SIG-M5 treated with dmso at 0.1 percent for 504 hours (cell line): ENCODE measurements around the gene RBM11.
"Not testable (repeated sequence)": the region's sequence is repeated elsewhere in the genome, so short reads cannot be mapped to it uniquely, and the experiment has no call there.

ENCODE experiments used
- DNase-seq: peaks from one replicate; lab custom pipeline; 2025; ENCODE audit not compliant: unreplicated experiment; lab: John Stamatoyannopoulos, UW

Gene RBM11

DNA sequence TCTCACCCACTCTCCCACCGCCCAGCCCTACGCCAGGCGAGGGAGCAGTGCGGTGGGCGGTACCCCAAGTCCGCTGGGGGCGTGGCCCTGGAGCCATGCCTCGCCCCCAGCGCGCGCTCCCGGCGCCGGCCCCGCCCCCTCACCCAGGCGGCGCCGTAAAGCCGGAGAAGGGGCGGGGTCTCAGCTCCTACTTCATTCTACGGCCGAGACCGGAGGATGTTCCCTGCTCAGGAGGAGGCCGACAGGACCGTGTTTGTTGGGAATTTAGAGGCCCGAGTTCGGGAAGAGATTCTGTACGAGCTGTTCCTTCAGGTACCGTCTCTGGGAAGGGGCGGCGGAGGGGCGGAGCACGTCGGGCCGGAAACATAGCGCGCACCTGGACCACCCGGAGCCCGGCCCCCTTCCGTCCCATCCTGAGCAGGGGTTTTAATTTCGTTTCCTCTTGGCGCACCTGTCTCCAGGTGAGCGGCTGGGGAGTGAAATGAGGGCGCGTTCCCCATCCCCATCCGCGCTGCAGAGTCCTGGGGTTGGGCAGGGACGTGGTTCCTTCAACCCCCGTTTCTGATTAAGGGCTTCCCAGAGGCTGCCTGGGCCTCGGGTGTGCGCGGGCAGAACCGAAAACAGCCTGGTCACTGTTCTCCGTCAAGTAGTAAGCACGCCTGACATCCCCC, at the start of gene RBM11:
TSS of gene RBM11 (plus strand) at position 187 of the 671 bp plus-strand sequence. CDS start at position 217, 30 bp downstream.
- peak; percentile 45 for DNase-seq

GRCh38 chr21:14166463-14167223, 49.3 kb upstream of the RBM11 start:
- not testable (repeated sequence) for DNase-seq

- no peak for DNase-seq
Observed at GRCh38 chr21:14206222-14206621, 9.7 kb upstream of the RBM11 start.

- no peak for DNase-seq
Observed at GRCh38 chr21:14210738-14211137, 5.2 kb upstream of the RBM11 start, which contains the start of gene LIPI. LIPI (minus strand) TSS chr21:14210955; CDS start chr21:14210845, 110 bp downstream.

DNA sequence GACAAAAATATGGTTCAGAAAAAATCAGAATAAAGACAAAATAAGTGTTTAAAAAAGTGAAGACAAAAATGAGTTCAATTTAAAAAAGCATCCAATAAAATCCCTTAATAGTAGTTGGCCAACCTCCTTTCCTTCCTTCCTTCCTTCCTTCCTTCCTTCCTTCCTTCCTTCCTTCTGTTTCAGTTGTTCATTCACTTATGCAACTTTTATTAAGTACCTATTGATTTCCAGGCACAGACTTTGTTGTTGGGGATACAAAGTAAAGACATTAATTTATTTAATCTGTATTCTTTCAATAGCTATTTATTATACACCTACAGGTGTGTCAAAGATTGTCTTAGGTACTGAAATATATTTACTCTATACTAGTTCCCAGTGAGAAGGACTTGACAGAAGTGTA, 2.8 kb upstream of the RBM11 start:
- no peak for DNase-seq

DNA sequence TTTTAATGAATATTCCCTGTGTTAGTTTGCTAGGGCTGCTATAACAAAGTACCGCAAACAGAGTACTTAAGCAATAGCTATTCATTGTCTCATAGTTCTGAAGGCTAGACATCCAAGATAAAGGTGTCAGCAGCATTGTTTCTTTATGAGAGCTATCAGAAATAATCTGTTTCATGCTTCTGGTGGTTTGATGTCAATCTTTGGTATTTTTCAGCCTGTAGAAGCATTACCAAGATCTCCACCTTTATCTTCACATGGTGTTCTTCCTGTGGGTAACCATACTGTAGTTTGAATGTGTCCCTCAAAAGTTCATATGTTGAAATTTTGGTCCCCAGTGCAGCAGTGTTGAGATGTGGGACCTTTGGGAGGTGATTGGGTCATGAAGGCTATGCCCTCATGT, 7.4 kb downstream of the RBM11 start:
- no peak for DNase-seq

GRCh38 chr21:14229399-14229798, 13.4 kb downstream of the RBM11 start:
- DNase-seq = no peak

DNA sequence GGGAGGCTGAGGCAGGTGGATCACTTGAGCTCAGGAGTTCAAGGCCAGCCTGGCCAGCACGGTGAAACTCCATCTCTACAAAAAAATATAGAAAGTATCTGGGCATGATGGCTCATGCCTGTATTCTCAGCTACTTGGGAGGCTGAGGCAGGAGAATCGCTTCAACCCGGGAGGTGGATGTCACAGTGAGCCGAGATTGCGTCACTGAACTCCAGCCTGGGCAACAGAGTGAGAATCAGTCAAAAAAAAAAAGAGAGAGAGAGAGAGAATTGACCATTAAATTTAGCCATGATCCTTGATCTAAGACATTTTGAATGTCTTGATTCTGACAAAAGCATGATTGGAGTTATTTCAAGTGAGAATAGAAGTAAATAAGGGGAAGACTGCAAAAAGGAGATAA, 19.1 kb downstream of the RBM11 start:
- no peak for DNase-seq

- no peak for DNase-seq
Observed at GRCh38 chr21:14236180-14236579, 20.2 kb downstream of the RBM11 start.

GRCh38 chr21:14239281-14239680, 23.3 kb downstream of the RBM11 start:
- peak; percentile 35 for DNase-seq

DNA sequence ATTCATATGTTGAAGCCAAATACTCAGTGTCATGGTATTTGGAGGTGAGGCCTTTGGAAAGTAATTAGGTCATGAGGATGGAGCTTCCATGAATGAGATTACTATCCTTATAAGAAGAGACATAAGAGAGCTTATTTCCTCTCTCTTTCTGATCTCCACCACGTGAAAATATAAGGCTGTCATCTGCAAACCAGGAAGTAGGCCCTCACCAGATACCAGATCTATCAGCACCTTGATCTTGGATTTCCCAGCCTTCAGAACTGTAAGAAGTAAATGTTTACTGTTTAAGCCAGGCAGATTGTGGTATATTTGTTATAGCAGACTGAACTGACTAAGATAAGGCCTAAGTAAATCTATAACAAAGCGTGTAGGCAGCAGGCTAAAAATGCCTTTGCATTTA, 25.3 kb downstream of the RBM11 start:
- DNase-seq = peak; percentile 9

DNA sequence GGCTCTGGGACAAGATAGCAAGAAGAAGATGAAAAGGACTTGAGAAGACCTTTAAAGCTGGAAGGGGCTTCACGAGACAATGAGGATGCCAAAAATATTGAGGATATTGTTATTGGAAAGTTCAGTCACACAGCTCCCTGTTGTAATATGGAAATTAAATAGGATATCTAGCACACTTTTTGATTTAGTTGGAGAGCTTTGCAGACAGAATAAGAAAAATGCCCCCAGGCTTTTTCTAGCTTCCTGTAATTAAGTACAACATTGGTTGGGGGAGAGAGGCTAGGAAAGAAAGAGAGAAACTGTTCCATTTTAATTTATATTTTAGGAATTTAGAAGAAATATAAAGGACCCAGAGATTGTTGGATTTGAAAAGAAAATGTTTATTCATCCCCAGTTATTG, 27.5 kb downstream of the RBM11 start:
- no peak for DNase-seq

GRCh38 chr21:14243874-14244273, 27.9 kb downstream of the RBM11 start:
- no peak for DNase-seq

DNA sequence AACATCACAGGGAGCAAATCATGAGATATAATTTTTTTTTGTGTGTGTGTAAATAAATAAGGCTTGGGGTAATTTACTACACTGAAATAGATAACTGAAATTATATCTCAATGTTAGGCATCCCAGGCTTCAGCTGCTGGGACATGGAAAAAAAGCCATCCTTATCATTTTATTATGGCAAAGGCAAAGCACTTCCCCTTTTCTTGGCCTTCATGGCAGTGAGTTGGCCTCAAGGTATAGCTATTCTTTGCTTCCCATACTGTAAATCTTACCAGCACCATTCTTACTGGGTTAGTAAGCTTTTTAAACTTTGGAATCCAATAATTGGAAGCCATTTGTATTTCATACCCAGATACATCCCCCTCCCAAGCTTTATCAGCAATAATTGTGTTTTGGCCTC, 29.0 kb downstream of the RBM11 start:
- no peak for DNase-seq

DNA sequence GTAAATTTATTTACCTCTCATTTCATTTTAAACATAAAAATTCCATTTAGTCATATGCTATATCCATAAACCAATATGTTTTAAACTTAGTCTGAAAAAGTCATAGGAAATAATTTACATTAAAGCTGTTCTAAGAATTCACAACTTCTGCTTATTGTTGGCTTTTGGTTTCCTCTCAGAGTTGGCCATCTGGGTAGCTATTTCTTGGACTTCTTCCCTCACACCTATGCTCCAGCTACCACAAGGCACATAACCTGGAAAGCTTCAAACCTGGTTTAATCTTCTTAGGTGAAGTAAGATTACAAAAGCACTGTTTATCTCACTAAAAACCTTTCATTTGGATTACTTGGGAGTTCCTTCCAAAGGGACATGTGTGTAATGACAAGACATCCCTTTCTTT, 29.8 kb downstream of the RBM11 start:
- DNase-seq = no peak

DNA sequence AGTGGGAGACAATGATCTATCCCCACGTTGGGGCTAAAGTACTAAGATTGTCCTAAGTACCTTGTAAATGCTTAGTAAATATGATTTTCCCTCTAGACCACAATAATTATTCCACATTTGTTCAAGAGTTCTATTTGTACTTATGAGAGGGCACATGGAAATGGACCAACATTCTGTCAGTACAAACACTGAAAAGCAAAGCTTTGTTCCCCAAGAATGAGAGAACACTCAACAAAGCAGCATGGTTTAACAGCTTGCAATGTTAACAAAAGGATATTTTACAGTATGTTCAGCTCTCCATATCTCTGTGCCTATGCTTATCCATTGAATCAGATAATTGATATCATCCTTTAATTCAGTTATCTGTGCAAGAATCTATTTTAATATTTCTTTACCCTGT, 35.4 kb downstream of the RBM11 start:
- DNase-seq = no peak

DNA sequence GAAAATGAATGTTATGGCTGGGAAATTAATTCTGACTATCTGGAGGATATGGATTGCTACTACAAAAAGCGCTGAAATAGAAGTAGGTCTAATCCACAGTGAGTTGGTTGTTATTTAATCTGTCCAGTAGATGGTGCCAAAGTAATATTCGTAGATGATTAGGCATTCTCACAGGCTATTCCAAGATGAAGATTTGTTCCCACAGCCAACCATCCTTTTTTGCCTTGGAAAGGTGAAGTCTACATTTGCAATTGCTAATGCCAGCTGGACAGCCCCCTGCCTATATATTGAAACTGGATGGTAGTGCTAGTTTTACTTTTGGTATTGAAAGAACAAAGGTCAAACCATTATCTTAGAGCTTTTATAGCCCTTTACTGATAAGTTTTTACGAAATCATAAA, 43.8 kb downstream of the RBM11 start:
- peak; percentile 44 for DNase-seq

DNA sequence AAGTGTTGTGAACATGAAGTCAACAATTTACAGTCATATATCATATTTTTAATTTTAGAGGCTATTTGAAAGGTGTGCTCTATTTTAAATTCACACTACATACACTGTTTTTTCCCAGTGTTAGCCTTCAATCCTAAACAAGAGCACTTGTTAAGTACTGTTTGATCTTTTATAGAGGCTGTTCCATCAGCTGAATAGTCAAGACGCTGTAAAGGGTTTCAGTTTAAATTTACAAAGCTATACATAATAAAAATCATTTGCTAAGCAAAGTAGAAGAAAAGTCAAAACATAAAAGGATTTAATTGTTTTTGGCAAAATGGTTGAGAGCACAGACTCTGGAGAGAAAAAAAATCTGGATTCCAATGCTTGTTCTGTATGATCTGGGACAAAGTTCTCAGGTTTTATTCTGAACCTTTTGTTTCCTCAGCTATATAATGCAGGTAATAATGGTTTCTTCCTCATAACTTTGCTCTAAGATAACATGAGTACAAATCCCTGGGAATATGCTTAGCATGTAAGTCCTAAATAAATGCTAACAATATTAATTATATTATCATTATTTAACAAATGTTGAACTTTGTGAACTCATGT, 44.3 kb downstream of the RBM11 start:
- no peak for DNase-seq

- DNase-seq = no peak
Observed at GRCh38 chr21:14262039-14262438, 46.1 kb downstream of the RBM11 start.

- no peak for DNase-seq
Observed at GRCh38 chr21:14263879-14264278, 47.9 kb downstream of the RBM11 start.

DNA sequence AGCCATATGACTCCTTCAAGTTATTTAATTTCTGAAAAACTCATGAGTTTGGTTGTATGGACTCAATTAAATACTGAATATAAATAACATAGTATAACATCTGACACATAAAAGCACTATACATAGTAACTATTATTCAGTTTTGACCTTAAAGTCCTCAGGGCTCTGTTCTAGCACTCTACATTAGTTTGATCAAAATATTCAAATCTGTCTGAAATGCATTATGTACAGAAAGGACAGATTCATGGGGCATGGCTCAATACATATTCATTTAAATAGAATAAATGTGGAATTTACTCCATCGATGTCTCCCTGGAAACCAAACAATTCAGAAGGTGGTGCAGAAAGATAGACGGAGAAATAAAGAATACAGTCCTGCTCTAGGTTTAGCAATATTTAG, 49.1 kb downstream of the RBM11 start:
- DNase-seq = no peak

GRCh38 chr21:14267076-14267475, 51.1 kb downstream of the RBM11 start:
- DNase-seq = no peak
